Astrocyte (in vitro differentiated cells and primary cell): ENCODE measurements around the gene CDH26. TPM values are rescaled to one million over a fixed set of nuclear protein-coding genes. Genes with fewer than 3 reads are reported as not detected.
A peak's percentile ranks its signal among the peaks of the same experiment; 100 is the strongest.

Source experiments
- DNase-seq: peaks from one replicate; pipeline ENCODE4 v3.0.0-alpha.2; 2010; ENCODE audit warnings: low read depth
- FAIRE-seq: peaks from 2 replicates; lab custom pipeline; 2011; peaks lifted over from hg19 to GRCh38; lab: Jason Lieb, UNC
- H2AFZ ChIP-seq: 2 replicates; pipeline ENCODE4 v1.6.0; 2012; ENCODE audit warnings: low read depth, low read length, inconsistent platforms
- H3K27ac ChIP-seq: 2 replicates; pipeline ENCODE4 v1.5.1; 2011; ENCODE audit warnings: low read depth, low read length, inconsistent platforms
- H3K27me3 ChIP-seq: 2 replicates; pipeline ENCODE4 v1.6.0; 2011; ENCODE audit warnings: low read length, inconsistent platforms; ENCODE audit not compliant: insufficient read depth
- H3K36me3 ChIP-seq: 2 replicates; pipeline ENCODE4 v1.5.1; 2011; ENCODE audit warnings: low read length, inconsistent platforms; ENCODE audit not compliant: insufficient read depth
- H3K4me1 ChIP-seq: 2 replicates; pipeline ENCODE4 v1.5.1; 2011; ENCODE audit warnings: low read length, inconsistent platforms; ENCODE audit not compliant: insufficient read depth
- H3K4me2 ChIP-seq: 2 replicates; pipeline ENCODE4 v1.6.0; 2012; ENCODE audit warnings: low read length, inconsistent platforms
- H3K4me3 ChIP-seq: 2 replicates; pipeline ENCODE4 v1.5.1; 2011; ENCODE audit warnings: low read depth, mild to moderate bottlenecking, low read length, inconsistent platforms; ENCODE audit not compliant: insufficient read depth
- H3K79me2 ChIP-seq: 2 replicates; pipeline ENCODE4 v1.6.0; 2012; ENCODE audit warnings: mild to moderate bottlenecking, low read length, inconsistent platforms; ENCODE audit not compliant: insufficient read depth
- H3K9ac ChIP-seq: 2 replicates; pipeline ENCODE4 v1.6.0; 2012; ENCODE audit warnings: mild to moderate bottlenecking, low read length, inconsistent platforms
- H3K9me3 ChIP-seq: 2 replicates; pipeline ENCODE4 v1.5.1; 2012; ENCODE audit warnings: low read depth, mild to moderate bottlenecking, low read length, inconsistent platforms; ENCODE audit not compliant: insufficient read depth
- H4K20me1 ChIP-seq: 2 replicates; pipeline ENCODE4 v1.6.0; 2012; ENCODE audit warnings: low read length, inconsistent platforms; ENCODE audit not compliant: insufficient read depth
- H3K27ac Mint-ChIP-seq: one replicate; pipeline ENCODE4 v1.8.0; 2021; ENCODE audit warnings: mild to moderate bottlenecking, mixed read lengths; ENCODE audit not compliant: unreplicated experiment
- H3K27me3 Mint-ChIP-seq: one replicate; pipeline ENCODE4 v1.8.0; 2021; ENCODE audit warnings: low read depth, mixed read lengths; ENCODE audit not compliant: unreplicated experiment
- H3K36me3 Mint-ChIP-seq: one replicate; pipeline ENCODE4 v1.8.0; 2021; ENCODE audit warnings: low read depth, mixed read lengths; ENCODE audit not compliant: unreplicated experiment
- H3K4me1 Mint-ChIP-seq: one replicate; pipeline ENCODE4 v1.8.0; 2021; ENCODE audit warnings: low read depth, mixed read lengths; ENCODE audit not compliant: unreplicated experiment
- H3K4me3 Mint-ChIP-seq: one replicate; pipeline ENCODE4 v1.8.0; 2021; ENCODE audit warnings: mild to moderate bottlenecking, moderate library complexity, mixed read lengths; ENCODE audit not compliant: unreplicated experiment
- H3K9me3 Mint-ChIP-seq: one replicate; pipeline ENCODE4 v1.8.0; 2021; ENCODE audit warnings: mild to moderate bottlenecking, mixed read lengths; ENCODE audit not compliant: unreplicated experiment
- CTCF ChIP-seq: IDR thresholded peaks from 2 replicates; pipeline ENCODE4 v1.5.1; 2011; ENCODE audit warnings: low read depth, mild to moderate bottlenecking, inconsistent platforms, low read length, moderate library complexity; ENCODE audit not compliant: insufficient read depth
- EZH2 ChIP-seq: IDR thresholded peaks from 2 replicates; pipeline ENCODE4 v1.6.1; 2012; ENCODE audit warnings: mild to moderate bottlenecking, low read length, inconsistent platforms; ENCODE audit not compliant: insufficient read depth
- total RNA-seq: library from RNA; stranded (reverse); gene quantifications from 2 replicates; pipeline ENCODE4 v1.2.1, GENCODE V29; 2021

CDH26 gene
- total RNA-seq, 1 donor from 2014 or later: 0.34 TPM

GRCh38 chr20:60031107-60031506, 72.9 kb downstream of the CDH26 start:
- Histone ChIP-seq H2AFZ (no peak overlapping the region), H3K9ac (no peak overlapping the region), H3K9me3 (peaks cover 4% of the 10 kb centered on the region), H4K20me1 (no peaks in the 10 kb centered on the region), H3K36me3 (no peaks in the 10 kb centered on the region), H3K4me2 (no peak overlapping the region), H3K4me1 (no peaks in the 10 kb centered on the region), H3K27me3 (no peaks in the 10 kb centered on the region), H3K79me2 (no peaks in the 10 kb centered on the region), H3K27ac (no peak overlapping the region), H3K4me3 (no peak overlapping the region)
- Mint-ChIP-seq H3K27ac (no peak overlapping the region), H3K36me3 (peaks cover 2% of the 10 kb centered on the region), H3K9me3 (peaks cover 4% of the 10 kb centered on the region), H3K4me1 (peaks cover 15% of the 10 kb centered on the region), H3K4me3 (no peak overlapping the region), H3K27me3 (no peaks in the 10 kb centered on the region)
- TF ChIP-seq CTCF (no peak), EZH2 (no peak)
- DNase-seq: no peak
- no peak for FAIRE-seq

- TF ChIP-seq CTCF (no peak), EZH2 (no peak)
- Histone ChIP-seq H4K20me1 (no peaks in the 10 kb centered on the region), H3K27ac (no peak overlapping the region), H2AFZ (no peak overlapping the region), H3K36me3 (no peaks in the 10 kb centered on the region), H3K79me2 (no peaks in the 10 kb centered on the region), H3K4me1 (no peaks in the 10 kb centered on the region), H3K4me3 (no peak overlapping the region), H3K27me3 (no peaks in the 10 kb centered on the region), H3K4me2 (no peak overlapping the region), H3K9me3 (no peaks in the 10 kb centered on the region), H3K9ac (no peak overlapping the region)
- Mint-ChIP-seq H3K36me3 (no peaks in the 10 kb centered on the region), H3K27me3 (no peaks in the 10 kb centered on the region), H3K9me3 (peaks cover 4% of the 10 kb centered on the region), H3K4me1 (peaks cover 25% of the 10 kb centered on the region), H3K27ac (peak overlapping the region; percentile 80), H3K4me3 (no peak overlapping the region)
- FAIRE-seq (no peak), DNase-seq (no peak)
Measured at GRCh38 chr20:60034231-60035110, 76.2 kb downstream of the CDH26 start.

GRCh38 chr20:60035486-60035885, 77.3 kb downstream of the CDH26 start:
- Histone ChIP-seq H3K4me3 (no peak overlapping the region), H2AFZ (no peak overlapping the region), H3K27ac (no peak overlapping the region), H3K36me3 (no peaks in the 10 kb centered on the region), H3K27me3 (no peaks in the 10 kb centered on the region), H3K9ac (no peak overlapping the region), H4K20me1 (no peaks in the 10 kb centered on the region), H3K4me2 (no peak overlapping the region), H3K4me1 (no peaks in the 10 kb centered on the region), H3K79me2 (no peaks in the 10 kb centered on the region), H3K9me3 (no peaks in the 10 kb centered on the region)
- FAIRE-seq (no peak), DNase-seq (no peak)
- TF ChIP-seq CTCF (no peak), EZH2 (no peak)
- Mint-ChIP-seq H3K4me3 (no peak overlapping the region), H3K4me1 (peaks cover 25% of the 10 kb centered on the region), H3K36me3 (no peaks in the 10 kb centered on the region), H3K9me3 (peaks cover 3% of the 10 kb centered on the region), H3K27me3 (no peaks in the 10 kb centered on the region), H3K27ac (no peak overlapping the region)
